Stimulated activated CD4-positive, alpha-beta T cell treated with anti-CD3 and anti-CD28 coated beads, Interleukin-1b, Interleukin-23, amount 100 ng/mL, for 1 hour (primary cell): Measurements from ENCODE around the gene KIF26B.

Source experiments
- DNase-seq, 2 donors: peaks; one replicate each; pipeline ENCODE4 v3.0.0-alpha.2; 2020; ENCODE audit warnings: low read depth in 2 of 2

KIF26B gene

GRCh38 chr1:245279346-245279745, 124.6 kb downstream of the KIF26B start:
- no peak for DNase-seq

- DNase-seq, result no peak
Observed at GRCh38 chr1:245283001-245283400, 128.2 kb downstream of the KIF26B start.

GRCh38 chr1:245285168-245285567, 130.4 kb downstream of the KIF26B start:
- DNase-seq, result no peak

GRCh38 chr1:245288796-245289195, 134.0 kb downstream of the KIF26B start:
- DNase-seq, result no peak

GRCh38 chr1:245290836-245291235, 136.1 kb downstream of the KIF26B start:
- DNase-seq, result no peak

GRCh38 chr1:245291351-245291750, 136.6 kb downstream of the KIF26B start:
- DNase-seq, result no peak

GRCh38 chr1:245292141-245292540, 137.4 kb downstream of the KIF26B start:
- no peak for DNase-seq

- DNase-seq, result no peak
Observed at GRCh38 chr1:245292553-245292952, 137.8 kb downstream of the KIF26B start.

- DNase-seq, result no peak
Observed at GRCh38 chr1:245294020-245294419, 139.2 kb downstream of the KIF26B start.

GRCh38 chr1:245298781-245299180, 144.0 kb downstream of the KIF26B start:
- DNase-seq, result no peak

GRCh38 chr1:245301162-245301580, 146.4 kb downstream of the KIF26B start:
- no peak for DNase-seq

GRCh38 chr1:245301921-245302320, 147.1 kb downstream of the KIF26B start:
- DNase-seq, result no peak

- no peak for DNase-seq
Observed at GRCh38 chr1:245304698-245305097, 149.9 kb downstream of the KIF26B start.

- no peak for DNase-seq
Observed at GRCh38 chr1:245306020-245306419, 151.2 kb downstream of the KIF26B start.

GRCh38 chr1:245306628-245307410, 152.0 kb downstream of the KIF26B start:
- DNase-seq, result no peak

GRCh38 chr1:245310571-245311531, 156.1 kb downstream of the KIF26B start:
- DNase-seq, result no peak

GRCh38 chr1:245311887-245312536, 157.2 kb downstream of the KIF26B start:
- DNase-seq, result no peak

GRCh38 chr1:245313576-245313975, 158.8 kb downstream of the KIF26B start:
- no peak for DNase-seq

- no peak for DNase-seq
Observed at GRCh38 chr1:245316784-245317183, 162.0 kb downstream of the KIF26B start.

GRCh38 chr1:245317217-245317616, 162.4 kb downstream of the KIF26B start:
- no peak for DNase-seq

GRCh38 chr1:245319094-245319493, 164.3 kb downstream of the KIF26B start:
- DNase-seq, result no peak

- no peak for DNase-seq
Observed at GRCh38 chr1:245322673-245323072, 167.9 kb downstream of the KIF26B start.
